ENCODE data around the gene TMEM163.
"Not testable (repeated sequence)": the region's sequence is repeated elsewhere in the genome, so short reads cannot be mapped to it uniquely, and the experiment has no call there.

Gene TMEM163

GRCh38 chr2:134518101-134518500, 200.7 kb downstream of the TMEM163 start:
- TF ChIP-seq CTCF (conservative IDR thresholded peaks at IDR 0.05; ENCODE audit: low read depth, low read length), result no peak
- no peak overlapping the region for H3K4me3 ChIP-seq (ENCODE audit: low read depth, low read length)
- DNase-seq (ENCODE audit: low read depth), result no peak

GRCh38 chr2:134515137-134515536, 203.7 kb downstream of the TMEM163 start:
- no peak overlapping the region for H3K4me3 ChIP-seq (ENCODE audit: low read depth, low read length)
- no peak for TF ChIP-seq CTCF (conservative IDR thresholded peaks at IDR 0.05; ENCODE audit: low read depth, low read length)
- no peak for DNase-seq (ENCODE audit: low read depth)

GRCh38 chr2:134513465-134513804, 205.4 kb downstream of the TMEM163 start:
- no peak overlapping the region for H3K4me3 ChIP-seq (ENCODE audit: low read depth, low read length)
- no peak for DNase-seq (ENCODE audit: low read depth)
- TF ChIP-seq CTCF (conservative IDR thresholded peaks at IDR 0.05; ENCODE audit: low read depth, low read length), result no peak

GRCh38 chr2:134512734-134513464, 205.9 kb downstream of the TMEM163 start:
- H3K4me3 ChIP-seq (ENCODE audit: low read depth, low read length), result no peak overlapping the region
- no peak for DNase-seq (ENCODE audit: low read depth)
- TF ChIP-seq CTCF (conservative IDR thresholded peaks at IDR 0.05; ENCODE audit: low read depth, low read length), result no peak

- TF ChIP-seq CTCF (conservative IDR thresholded peaks at IDR 0.05; ENCODE audit: low read depth, low read length), result no peak
- DNase-seq (ENCODE audit: low read depth), result no peak
- H3K4me3 ChIP-seq (ENCODE audit: low read depth, low read length), result no peak overlapping the region
Measured at GRCh38 chr2:134508391-134508790, 210.4 kb downstream of the TMEM163 start.

GRCh38 chr2:134507697-134508096, 211.1 kb downstream of the TMEM163 start:
- no peak overlapping the region for H3K4me3 ChIP-seq (ENCODE audit: low read depth, low read length)
- DNase-seq (ENCODE audit: low read depth), result no peak
- no peak for TF ChIP-seq CTCF (conservative IDR thresholded peaks at IDR 0.05; ENCODE audit: low read depth, low read length)

GRCh38 chr2:134507159-134507558, 211.6 kb downstream of the TMEM163 start:
- not testable (repeated sequence) for DNase-seq (ENCODE audit: low read depth); H3K4me3 ChIP-seq (ENCODE audit: low read depth, low read length)
